Measurements from ENCODE around the gene NPFF.
"Not testable (repeated sequence)": the region's sequence is repeated elsewhere in the genome, so short reads cannot be mapped to it uniquely, and the experiment has no call there.

The NPFF gene

GRCh38 chr12:53506881-53507602 is at the start of gene NPFF:
Gene NPFF, minus strand, starts transcription at chr12:53507484. Its CDS starts 10 bp downstream, at chr12:53507474.
- DNase-seq (ENCODE audit: low read depth in 2 of 2) = no peak

GRCh38 chr12:53552361-53553327 is 45.4 kb upstream of the NPFF start:
- DNase-seq (ENCODE audit: low read depth in 2 of 2) = no peak

GRCh38 chr12:53551889-53552291 is 44.6 kb upstream of the NPFF start:
- DNase-seq (ENCODE audit: low read depth in 2 of 2) = no peak

- DNase-seq (ENCODE audit: low read depth in 2 of 2) = no peak
These were observed 43.3 kb upstream of the NPFF start for GRCh38 chr12:53550595-53550994.

GRCh38 chr12:53550131-53550530 is 42.8 kb upstream of the NPFF start:
- DNase-seq (ENCODE audit: low read depth in 2 of 2) = not testable (repeated sequence)

- DNase-seq (ENCODE audit: low read depth in 2 of 2) = not testable (repeated sequence)
These were observed 41.1 kb upstream of the NPFF start for GRCh38 chr12:53548354-53548753.

GRCh38 chr12:53543539-53543938 is 36.3 kb upstream of the NPFF start:
- peak in 1 of 2 donors; percentile 13 for DNase-seq (ENCODE audit: low read depth in 2 of 2)

- no peak for DNase-seq (ENCODE audit: low read depth in 2 of 2)
These were observed 32.2 kb upstream of the NPFF start for GRCh38 chr12:53539526-53539925.

GRCh38 chr12:53538209-53538689 is 31.0 kb upstream of the NPFF start:
- DNase-seq (ENCODE audit: low read depth in 2 of 2) = no peak

- no peak for DNase-seq (ENCODE audit: low read depth in 2 of 2)
These were observed 29.7 kb upstream of the NPFF start for GRCh38 chr12:53536962-53537361.

GRCh38 chr12:53533471-53533870 is 26.2 kb upstream of the NPFF start:
- DNase-seq (ENCODE audit: low read depth in 2 of 2) = no peak

GRCh38 chr12:53532524-53533445 is 25.5 kb upstream of the NPFF start:
- no peak for DNase-seq (ENCODE audit: low read depth in 2 of 2)

GRCh38 chr12:53532021-53532420 is 24.7 kb upstream of the NPFF start:
- DNase-seq (ENCODE audit: low read depth in 2 of 2) = no peak

GRCh38 chr12:53530920-53531319 is 23.6 kb upstream of the NPFF start:
- DNase-seq (ENCODE audit: low read depth in 2 of 2) = no peak

- no peak for DNase-seq (ENCODE audit: low read depth in 2 of 2)
These were observed 22.8 kb upstream of the NPFF start for GRCh38 chr12:53530061-53530460.

GRCh38 chr12:53524476-53524875 is 17.2 kb upstream of the NPFF start:
- DNase-seq (ENCODE audit: low read depth in 2 of 2) = no peak

- DNase-seq (ENCODE audit: low read depth in 2 of 2) = no peak
These were observed 15.8 kb upstream of the NPFF start for GRCh38 chr12:53523131-53523530.

GRCh38 chr12:53518381-53518780 is 11.1 kb upstream of the NPFF start:
- no peak for DNase-seq (ENCODE audit: low read depth in 2 of 2)

- no peak for DNase-seq (ENCODE audit: low read depth in 2 of 2)
These were observed 9.6 kb upstream of the NPFF start for GRCh38 chr12:53516758-53517455.

- no peak for DNase-seq (ENCODE audit: low read depth in 2 of 2)
These were observed 8.0 kb upstream of the NPFF start for GRCh38 chr12:53515291-53515680.
